ENCODE results near the gene PRSS22. TPM values are rescaled to one million over a fixed set of nuclear protein-coding genes. Genes with fewer than 3 reads are reported as not detected.

Gene PRSS22
- total RNA-seq, 1 experiment from 2014 or later, result 141 TPM

GRCh38 chr16:2827831-2828520, 30.0 kb downstream of the PRSS22 start:
- Mint-ChIP-seq H3K36me3 (ENCODE audit: insufficient read depth, unreplicated experiment) (no peaks in the 10 kb centered on the region), H3K4me1 (ENCODE audit: low read depth, unreplicated experiment) (no peaks in the 10 kb centered on the region), H3K9me3 (ENCODE audit: low read depth, unreplicated experiment) (no peaks in the 10 kb centered on the region), H3K27ac (ENCODE audit: unreplicated experiment) (no peak overlapping the region), H3K4me3 (ENCODE audit: low read depth, unreplicated experiment) (no peak overlapping the region), H3K27me3 (ENCODE audit: unreplicated experiment) (no peaks in the 10 kb centered on the region)
- intact Hi-C loops (cut with micrococcal nuclease; ENCODE audit: unreplicated experiment), result no loop called here
- BruUV-seq (replicated peaks), result no TSS peak
- TF ChIP-seq, protein P1, sequence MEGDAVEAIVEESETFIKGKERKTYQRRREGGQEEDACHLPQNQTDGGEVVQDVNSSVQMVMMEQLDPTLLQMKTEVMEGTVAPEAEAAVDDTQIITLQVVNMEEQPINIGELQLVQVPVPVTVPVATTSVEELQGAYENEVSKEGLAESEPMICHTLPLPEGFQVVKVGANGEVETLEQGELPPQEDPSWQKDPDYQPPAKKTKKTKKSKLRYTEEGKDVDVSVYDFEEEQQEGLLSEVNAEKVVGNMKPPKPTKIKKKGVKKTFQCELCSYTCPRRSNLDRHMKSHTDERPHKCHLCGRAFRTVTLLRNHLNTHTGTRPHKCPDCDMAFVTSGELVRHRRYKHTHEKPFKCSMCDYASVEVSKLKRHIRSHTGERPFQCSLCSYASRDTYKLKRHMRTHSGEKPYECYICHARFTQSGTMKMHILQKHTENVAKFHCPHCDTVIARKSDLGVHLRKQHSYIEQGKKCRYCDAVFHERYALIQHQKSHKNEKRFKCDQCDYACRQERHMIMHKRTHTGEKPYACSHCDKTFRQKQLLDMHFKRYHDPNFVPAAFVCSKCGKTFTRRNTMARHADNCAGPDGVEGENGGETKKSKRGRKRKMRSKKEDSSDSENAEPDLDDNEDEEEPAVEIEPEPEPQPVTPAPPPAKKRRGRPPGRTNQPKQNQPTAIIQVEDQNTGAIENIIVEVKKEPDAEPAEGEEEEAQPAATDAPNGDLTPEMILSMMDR (IDR thresholded peaks at IDR 0.05; ENCODE audit: unreplicated experiment), result no peak
- no peak for DNase-seq
- CTCF ChIA-PET, result no interaction called here

- intact Hi-C loops (cut with micrococcal nuclease; ENCODE audit: unreplicated experiment), result no loop called here
- H3K27ac Mint-ChIP-seq (ENCODE audit: unreplicated experiment), result no peak overlapping the region
- no peak overlapping the region for H3K4me3 Mint-ChIP-seq (ENCODE audit: low read depth, unreplicated experiment)
- TF ChIP-seq, protein P1 (IDR thresholded peaks at IDR 0.05; ENCODE audit: unreplicated experiment), result no peak
- no peaks in the 10 kb centered on the region for H3K4me1 Mint-ChIP-seq (ENCODE audit: low read depth, unreplicated experiment)
- no peaks in the 10 kb centered on the region for H3K36me3 Mint-ChIP-seq (ENCODE audit: insufficient read depth, unreplicated experiment)
- no peaks in the 10 kb centered on the region for H3K9me3 Mint-ChIP-seq (ENCODE audit: low read depth, unreplicated experiment)
- no TSS peak for BruUV-seq (replicated peaks)
- no peak for DNase-seq
- CTCF ChIA-PET, result no interaction called here
- no peaks in the 10 kb centered on the region for H3K27me3 Mint-ChIP-seq (ENCODE audit: unreplicated experiment)
Measured at GRCh38 chr16:2827374-2827791, 30.6 kb downstream of the PRSS22 start.

GRCh38 chr16:2826591-2827373, 31.2 kb downstream of the PRSS22 start:
- Mint-ChIP-seq H3K4me1 (ENCODE audit: low read depth, unreplicated experiment) (peaks cover under 1% of the 10 kb centered on the region), H3K27me3 (ENCODE audit: unreplicated experiment) (no peaks in the 10 kb centered on the region), H3K27ac (ENCODE audit: unreplicated experiment) (no peak overlapping the region), H3K36me3 (ENCODE audit: insufficient read depth, unreplicated experiment) (no peaks in the 10 kb centered on the region), H3K9me3 (ENCODE audit: low read depth, unreplicated experiment) (no peaks in the 10 kb centered on the region), H3K4me3 (ENCODE audit: low read depth, unreplicated experiment) (no peak overlapping the region)
- TF ChIP-seq, protein P1 (IDR thresholded peaks at IDR 0.05; ENCODE audit: unreplicated experiment), result no peak
- CTCF ChIA-PET, result no interaction called here
- no peak for DNase-seq
- no TSS peak for BruUV-seq (replicated peaks)
- intact Hi-C loops (cut with micrococcal nuclease; ENCODE audit: unreplicated experiment), result no loop called here

DNA sequence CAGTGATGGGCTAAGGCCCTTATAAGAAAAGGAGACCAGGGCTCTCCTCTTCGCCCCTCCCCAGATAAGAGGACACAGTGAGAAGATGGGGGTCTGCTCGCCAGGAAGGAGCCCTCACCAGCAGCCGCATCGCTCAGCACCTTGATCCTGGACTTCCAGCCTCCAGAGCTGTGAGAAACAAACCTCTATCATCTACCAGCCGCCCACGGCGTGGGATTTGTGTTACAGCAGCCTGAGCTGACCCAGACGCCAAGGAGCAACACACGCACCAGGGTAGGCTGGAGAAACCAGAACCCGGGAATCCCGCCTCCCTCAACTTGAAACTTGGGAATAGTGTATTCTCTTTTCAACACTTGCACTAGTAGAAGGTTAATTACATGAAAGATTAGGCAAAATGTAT, 32.1 kb downstream of the PRSS22 start:
- Mint-ChIP-seq H3K27me3 (ENCODE audit: unreplicated experiment) (no peaks in the 10 kb centered on the region), H3K4me1 (ENCODE audit: low read depth, unreplicated experiment) (peaks cover 9% of the 10 kb centered on the region), H3K27ac (ENCODE audit: unreplicated experiment) (no peak overlapping the region), H3K36me3 (ENCODE audit: insufficient read depth, unreplicated experiment) (no peaks in the 10 kb centered on the region), H3K4me3 (ENCODE audit: low read depth, unreplicated experiment) (no peak overlapping the region), H3K9me3 (ENCODE audit: low read depth, unreplicated experiment) (no peaks in the 10 kb centered on the region)
- intact Hi-C loops (cut with micrococcal nuclease; ENCODE audit: unreplicated experiment), result no loop called here
- no peak for DNase-seq
- no TSS peak for BruUV-seq (replicated peaks)
- TF ChIP-seq, protein P1 (IDR thresholded peaks at IDR 0.05; ENCODE audit: unreplicated experiment), result no peak
- CTCF ChIA-PET, result interaction anchor here (0.6 kb wide), 1 partner anchor 488 kb away, joined by 3 read pairs; no protein-coding TSS in a partner anchor

Data from Calu3 (cell line).